HepG2 (cell line): ENCODE results near the gene MAPK14. TPM values are rescaled to one million over a fixed set of nuclear protein-coding genes. Genes with fewer than 3 reads are reported as not detected.

Experiments used
- EP300 ChIP-seq, 3 experiments: sonication (generic) in 1 of 3; formaldehyde crosslinking in 1 of 3; IDR thresholded peaks; 2 replicates each; pipeline versions ENCODE4 v1.5.1 to v1.6.1; 2011 to 2020; ENCODE audit warnings: low read depth in 2 of 3, low read length in 2 of 3, borderline replicate concordance in 1 of 3, improper control_type of control experiment in 1 of 3, mild to moderate bottlenecking in 1 of 3, missing genetic modification reagents in 1 of 3, moderate library complexity in 1 of 3
- HMG20A ChIP-seq: IDR thresholded peaks from 2 replicates; pipeline ENCODE4 v1.6.1; 2016; ENCODE audit warnings: borderline replicate concordance
- KDM3A ChIP-seq: IDR thresholded peaks from 2 replicates; pipeline ENCODE4 v1.6.1; 2018; ENCODE audit warnings: low read depth, missing compliant biosample characterization
- NFATC3 ChIP-seq: sonication (generic); formaldehyde crosslinking; IDR thresholded peaks from 2 replicates; pipeline ENCODE4 v1.5.1; 2020; ENCODE audit warnings: mild to moderate bottlenecking, missing genetic modification reagents
- NFKB2 ChIP-seq: sonication (generic); formaldehyde crosslinking; IDR thresholded peaks from 2 replicates; pipeline ENCODE4 v1.4.0; 2020; ENCODE audit warnings: missing genetic modification reagents, borderline replicate concordance
- NFYC ChIP-seq: IDR thresholded peaks from 2 replicates; pipeline ENCODE4 v1.6.1; 2016; ENCODE audit warnings: missing genetic modification reagents, missing compliant biosample characterization
- NKX3-1 ChIP-seq: sonication (generic); formaldehyde crosslinking; IDR thresholded peaks from 2 replicates; pipeline ENCODE4 v1.5.0; 2020; ENCODE audit warnings: missing genetic modification reagents
- PRMT3 ChIP-seq: sonication (generic); formaldehyde crosslinking; IDR thresholded peaks from 2 replicates; pipeline ENCODE4 v1.8.1; 2022; ENCODE audit warnings: low read depth, mild to moderate bottlenecking, moderate library complexity, missing genetic modification reagents, borderline replicate concordance
- SMAD1 ChIP-seq: sonication (generic); formaldehyde crosslinking; IDR thresholded peaks from 2 replicates; pipeline ENCODE4 v1.4.0; 2020; ENCODE audit warnings: missing genetic modification reagents, low read depth, mild to moderate bottlenecking, borderline replicate concordance
- STAG1 ChIP-seq: sonication (generic); formaldehyde crosslinking; IDR thresholded peaks from 2 replicates; pipeline ENCODE4 v1.4.0; 2020; ENCODE audit warnings: missing genetic modification reagents
- ZNF350 ChIP-seq: sonication (generic); formaldehyde crosslinking; IDR thresholded peaks from 2 replicates; pipeline ENCODE4 v1.4.0; 2020; ENCODE audit warnings: mild to moderate bottlenecking, low read depth, missing genetic modification reagents, borderline replicate concordance
- ZNF510 ChIP-seq: sonication (generic); formaldehyde crosslinking; IDR thresholded peaks from 2 replicates; pipeline ENCODE4 v1.4.0; 2020; ENCODE audit warnings: low read depth, mild to moderate bottlenecking, missing genetic modification reagents
- ZNF629 ChIP-seq: sonication (generic); formaldehyde crosslinking; conservative IDR thresholded peaks from 2 replicates; pipeline ENCODE4 v1.5.0; 2020; ENCODE audit warnings: missing genetic modification reagents
- ZNF766 ChIP-seq: sonication (generic); formaldehyde crosslinking; IDR thresholded peaks from 2 replicates; pipeline ENCODE4 v1.5.0; 2020; ENCODE audit warnings: missing genetic modification reagents, borderline replicate concordance
- ZNF773 ChIP-seq: sonication (generic); formaldehyde crosslinking; IDR thresholded peaks from 2 replicates; pipeline ENCODE4 v1.4.0; 2020; ENCODE audit warnings: missing genetic modification reagents, borderline replicate concordance
- polyA plus RNA-seq, 8 experiments: library from polyadenylated mRNA; depleted of rRNA in 3 of 8; stranded (reverse) in 7 of 8; unstranded in 1 of 8; fragments of >200 nt; fragmentation: Illumina TruSeq in 4 of 8; extraction: Trizol in 4 of 8; gene quantifications; 2 replicates each; pipeline versions ENCODE4 v1.2.1 to v1.2.3, GENCODE V29; 2011 to 2016; ENCODE audit warnings: low read depth in 4 of 8, missing spikeins in 1 of 8, mixed read lengths in 1 of 8; ENCODE audit not compliant: insufficient read depth in 1 of 8
- total RNA-seq, 5 experiments: library from RNA; depleted of rRNA; stranded (reverse); fragments of >200 nt; fragmentation: Illumina TruSeq; extraction: Trizol; gene quantifications; 2 replicates each; pipeline ENCODE4 v1.2.3, GENCODE V29; 2016; ENCODE audit warnings: low read depth in 1 of 5

Gene MAPK14
- total and polyA plus RNA-seq, 2 of the 13 experiments (the other 11 are each of a cell fraction or from before 2014, with no cell fraction given): 66.3 to 67.3 TPM

DNA sequence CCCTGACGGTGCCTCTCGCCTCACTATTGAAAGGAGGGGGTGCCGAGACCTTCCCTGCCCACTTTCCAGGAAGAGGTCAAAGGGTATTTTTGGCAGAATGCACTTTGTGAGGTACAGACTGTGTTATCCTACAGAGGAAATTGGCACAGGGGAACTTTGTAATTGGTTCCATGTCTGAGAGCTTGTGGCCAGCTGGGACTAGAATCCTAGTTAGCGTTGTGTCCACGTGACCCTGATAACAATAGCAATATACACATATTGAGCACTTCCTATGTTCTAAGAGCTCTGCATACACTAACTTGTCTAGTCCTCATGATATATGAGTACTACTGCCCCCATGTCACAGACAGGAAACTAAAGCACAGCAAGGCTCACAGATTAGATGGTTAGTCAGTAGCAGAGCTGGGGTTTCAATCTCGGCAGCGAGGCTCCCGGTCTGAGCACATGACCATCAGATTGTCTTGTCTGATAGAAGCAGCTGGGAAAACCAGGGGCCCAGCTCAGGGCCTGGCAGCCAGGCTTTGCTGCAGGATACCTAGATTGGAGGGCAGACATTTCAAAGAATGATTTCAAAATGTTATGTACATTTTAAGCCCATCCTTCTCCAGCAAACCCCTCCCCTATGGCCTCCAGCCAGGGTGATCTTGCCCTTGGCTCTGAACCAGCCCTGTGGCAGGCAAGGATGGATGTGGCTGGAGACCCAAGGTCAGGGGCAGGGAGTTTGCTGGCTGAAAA, 104.1 kb downstream of the MAPK14 start (continued):
- TF ChIP-seq NFATC3 (CRISPR knock-in tag) (0 out of 2 replicates have a peak, but pooled peaks have one; percentile 48), HMG20A (CRISPR knock-in tag) (0 out of 2 replicates have a peak, but pooled peaks have one; percentile 10), NFYC (peak; percentile 15; the same call in 1 of the 2 replicates), NKX3-1 (CRISPR knock-in tag) (0 out of 2 replicates have a peak, but pooled peaks have one; percentile 49), ZNF773 (CRISPR knock-in tag) (0 out of 2 replicates have a peak, but pooled peaks have one; percentile 8), KDM3A (0 out of 2 replicates have a peak, but pooled peaks have one; percentile 34), ZNF629 (CRISPR knock-in tag) (peak; percentile 86), SMAD1 (CRISPR knock-in tag) (0 out of 2 replicates have a peak, but pooled peaks have one; percentile 0), STAG1 (no peak), ZNF766 (0 out of 2 replicates have a peak, but pooled peaks have one; percentile 25), PRMT3 (peak; percentile 67; the same call in 1 of the 2 replicates), EP300 (IDR thresholded peaks at IDR 0.05; ENCODE audit: low read depth in 2 of 2, low read length in 2 of 2) (peak in 1 of 2 experiments; percentile 57; a peak in 1 of 4 replicates), EP300 (CRISPR knock-in tag; IDR thresholded peaks at IDR 0.05; ENCODE audit: borderline replicate concordance) (no peak), ZNF510 (CRISPR knock-in tag) (no peak), NFKB2 (0 out of 2 replicates have a peak, but pooled peaks have one; percentile 56), ZNF350 (0 out of 2 replicates have a peak, but pooled peaks have one; percentile 13)
